ENCODE results near the gene RAB11A.
A peak's percentile ranks its signal among the peaks of the same experiment; 100 is the strongest.
"Not testable (repeated sequence)": the region's sequence is repeated elsewhere in the genome, so short reads cannot be mapped to it uniquely, and the experiment has no call there.

Gene RAB11A

DNA sequence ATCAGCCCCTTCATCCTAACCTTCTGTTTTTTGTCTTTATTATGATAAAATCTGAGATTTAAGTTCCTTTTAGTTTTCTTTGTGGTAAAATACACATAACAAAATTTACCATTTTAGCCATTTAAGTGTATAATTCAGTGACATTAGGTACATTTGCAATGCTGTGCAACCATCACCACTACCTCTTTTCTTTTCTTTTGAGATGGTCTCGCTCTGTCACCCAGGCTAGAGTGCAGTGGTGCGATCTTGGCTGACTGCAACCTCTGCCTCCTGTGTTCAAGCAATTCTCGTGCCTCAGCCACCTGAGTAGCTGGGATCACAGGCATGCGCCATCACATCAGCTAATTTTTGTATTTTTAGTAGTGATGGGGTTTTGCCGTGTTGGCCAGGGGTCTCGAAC is 6.2 kb upstream of the RAB11A start:
- no peak overlapping the region for H3K4me3 ChIP-seq (ENCODE audit: low read depth, low read length)
- no peak for DNase-seq (ENCODE audit: low read depth)
- TF ChIP-seq, protein P1, sequence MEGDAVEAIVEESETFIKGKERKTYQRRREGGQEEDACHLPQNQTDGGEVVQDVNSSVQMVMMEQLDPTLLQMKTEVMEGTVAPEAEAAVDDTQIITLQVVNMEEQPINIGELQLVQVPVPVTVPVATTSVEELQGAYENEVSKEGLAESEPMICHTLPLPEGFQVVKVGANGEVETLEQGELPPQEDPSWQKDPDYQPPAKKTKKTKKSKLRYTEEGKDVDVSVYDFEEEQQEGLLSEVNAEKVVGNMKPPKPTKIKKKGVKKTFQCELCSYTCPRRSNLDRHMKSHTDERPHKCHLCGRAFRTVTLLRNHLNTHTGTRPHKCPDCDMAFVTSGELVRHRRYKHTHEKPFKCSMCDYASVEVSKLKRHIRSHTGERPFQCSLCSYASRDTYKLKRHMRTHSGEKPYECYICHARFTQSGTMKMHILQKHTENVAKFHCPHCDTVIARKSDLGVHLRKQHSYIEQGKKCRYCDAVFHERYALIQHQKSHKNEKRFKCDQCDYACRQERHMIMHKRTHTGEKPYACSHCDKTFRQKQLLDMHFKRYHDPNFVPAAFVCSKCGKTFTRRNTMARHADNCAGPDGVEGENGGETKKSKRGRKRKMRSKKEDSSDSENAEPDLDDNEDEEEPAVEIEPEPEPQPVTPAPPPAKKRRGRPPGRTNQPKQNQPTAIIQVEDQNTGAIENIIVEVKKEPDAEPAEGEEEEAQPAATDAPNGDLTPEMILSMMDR (IDR thresholded peaks at IDR 0.05; ENCODE audit: insufficient read depth, low read depth, low read length, missing control alignments) = no peak

DNA sequence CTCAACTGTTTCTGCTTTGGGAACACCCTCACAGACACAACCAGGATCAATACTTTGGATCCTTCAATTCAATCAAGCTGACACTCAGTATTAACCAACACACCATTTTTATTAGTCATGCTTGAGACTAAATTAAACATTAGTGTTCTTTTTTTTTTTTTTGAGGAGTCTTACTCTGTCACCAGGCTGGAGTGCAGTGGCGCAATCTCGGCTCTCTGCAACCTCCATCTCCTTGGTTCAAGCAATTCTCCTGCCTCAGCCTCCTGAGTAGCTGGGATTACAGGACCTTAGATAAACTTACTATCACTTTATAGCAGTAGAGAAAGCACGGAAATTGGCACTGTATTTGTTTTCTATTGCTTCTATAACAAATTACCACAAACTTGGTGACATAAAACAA is 2.0 kb upstream of the RAB11A start:
- no peak for DNase-seq (ENCODE audit: low read depth)
- H3K4me3 ChIP-seq (ENCODE audit: low read depth, low read length) = no peak overlapping the region
- TF ChIP-seq, protein P1 (IDR thresholded peaks at IDR 0.05; ENCODE audit: insufficient read depth, low read depth, low read length, missing control alignments) = no peak

DNA sequence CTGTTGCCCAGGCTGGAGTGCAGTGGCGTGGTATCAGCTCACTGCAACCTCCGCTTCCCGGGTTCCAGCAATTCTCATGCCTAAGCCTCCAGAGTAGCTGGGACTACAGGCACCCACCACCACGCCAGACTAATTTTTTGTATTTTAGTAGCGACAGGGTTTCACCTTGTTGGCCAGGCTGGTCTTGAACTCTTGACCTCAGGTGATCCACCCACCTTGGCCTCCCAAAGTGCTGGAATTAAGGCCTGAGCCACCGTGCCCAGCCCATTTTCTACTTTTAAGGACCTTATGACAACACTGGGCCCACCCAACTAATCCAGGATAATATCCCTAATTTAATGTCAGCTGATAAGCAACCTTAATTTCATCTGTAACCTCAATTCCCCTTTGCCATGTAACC is 1.4 kb upstream of the RAB11A start:
- not testable (repeated sequence) for DNase-seq (ENCODE audit: low read depth); H3K4me3 ChIP-seq (ENCODE audit: low read depth, low read length)

DNA sequence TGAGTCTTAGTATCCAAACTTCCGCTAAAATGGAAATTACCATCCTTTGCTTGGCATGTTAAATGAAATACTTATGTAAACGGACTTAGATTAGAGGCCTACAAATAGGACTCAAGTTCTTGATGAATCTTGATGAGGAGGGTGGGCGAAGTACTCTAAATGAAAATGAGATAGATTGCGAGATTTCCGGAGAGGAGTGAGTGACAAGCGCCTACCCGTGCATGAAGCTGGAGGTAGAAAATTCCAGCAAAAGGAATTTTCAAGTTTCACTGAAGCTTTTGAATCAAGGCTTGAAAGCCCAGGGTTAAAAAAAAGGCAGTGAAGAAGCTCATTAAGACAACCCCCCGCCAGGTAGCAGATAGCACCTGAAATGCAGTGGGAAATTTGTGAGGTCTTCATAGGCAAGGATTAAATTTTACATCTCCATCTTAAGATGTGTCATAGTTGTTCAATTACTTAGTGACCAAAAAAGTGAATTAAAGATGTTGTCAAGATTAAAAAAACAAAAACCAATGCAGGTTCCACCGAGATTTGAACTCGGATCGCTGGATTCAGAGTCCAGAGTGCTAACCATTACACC is 655 bp upstream of the RAB11A start:
- DNase-seq (ENCODE audit: low read depth) = no peak
- H3K4me3 ChIP-seq (ENCODE audit: low read depth, low read length) = peak overlapping the region; percentile 94

DNA sequence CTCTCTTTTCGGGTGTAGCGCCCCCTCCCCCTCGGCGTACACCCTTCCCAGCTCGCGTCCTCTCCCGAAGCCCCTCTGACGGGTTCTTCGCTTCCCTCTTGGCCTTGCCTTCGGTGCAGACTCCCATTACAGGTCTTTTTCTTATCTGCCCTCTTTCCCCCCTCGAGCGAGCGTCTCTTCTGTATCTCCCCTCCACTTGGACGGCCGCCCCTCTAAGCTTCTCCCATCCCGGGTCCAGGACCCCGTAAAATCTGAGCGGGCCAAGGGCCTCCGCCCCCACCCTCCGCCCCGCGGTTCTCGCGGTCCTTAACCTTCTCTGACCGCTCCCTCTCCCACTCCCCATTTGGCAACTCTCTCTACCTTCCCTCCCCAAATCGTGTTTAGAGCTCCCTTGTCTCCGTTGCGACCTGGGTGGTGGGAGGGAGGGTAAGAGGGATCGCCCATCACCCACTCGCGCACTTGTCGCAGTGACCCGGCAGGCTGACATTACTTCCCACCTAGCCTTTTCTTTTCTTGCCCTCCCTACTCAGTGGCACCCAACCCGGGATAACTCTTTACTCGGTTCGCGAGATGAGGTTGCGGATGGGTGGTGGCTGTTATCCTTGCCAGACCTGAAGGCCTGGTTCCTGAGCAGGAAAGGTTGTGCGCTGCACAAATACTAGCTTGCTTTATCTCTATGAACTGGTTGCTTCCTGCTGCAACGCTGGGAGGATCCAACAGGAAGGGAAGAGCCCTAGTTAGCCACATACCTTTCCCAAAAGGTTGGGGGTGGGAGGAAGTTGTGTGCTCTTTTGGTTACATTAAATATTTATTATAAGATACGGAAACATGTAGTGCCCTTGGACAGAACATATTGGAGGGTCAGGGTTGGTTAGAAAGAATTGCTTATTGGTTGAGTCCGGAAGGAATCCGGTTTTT is 922 bp downstream of the RAB11A start:
- H3K4me3 ChIP-seq (ENCODE audit: low read depth, low read length) = peak overlapping the region; percentile 94
- TF ChIP-seq, protein P1 (IDR thresholded peaks at IDR 0.05; ENCODE audit: insufficient read depth, low read depth, low read length, missing control alignments) = no peak
- peak; percentile 41 for DNase-seq (ENCODE audit: low read depth)

More for the DNA sequence above, 655 bp upstream of the RAB11A start:
- TF ChIP-seq, protein P1 (IDR thresholded peaks at IDR 0.05; ENCODE audit: insufficient read depth, low read depth, low read length, missing control alignments) = no peak

DNA sequence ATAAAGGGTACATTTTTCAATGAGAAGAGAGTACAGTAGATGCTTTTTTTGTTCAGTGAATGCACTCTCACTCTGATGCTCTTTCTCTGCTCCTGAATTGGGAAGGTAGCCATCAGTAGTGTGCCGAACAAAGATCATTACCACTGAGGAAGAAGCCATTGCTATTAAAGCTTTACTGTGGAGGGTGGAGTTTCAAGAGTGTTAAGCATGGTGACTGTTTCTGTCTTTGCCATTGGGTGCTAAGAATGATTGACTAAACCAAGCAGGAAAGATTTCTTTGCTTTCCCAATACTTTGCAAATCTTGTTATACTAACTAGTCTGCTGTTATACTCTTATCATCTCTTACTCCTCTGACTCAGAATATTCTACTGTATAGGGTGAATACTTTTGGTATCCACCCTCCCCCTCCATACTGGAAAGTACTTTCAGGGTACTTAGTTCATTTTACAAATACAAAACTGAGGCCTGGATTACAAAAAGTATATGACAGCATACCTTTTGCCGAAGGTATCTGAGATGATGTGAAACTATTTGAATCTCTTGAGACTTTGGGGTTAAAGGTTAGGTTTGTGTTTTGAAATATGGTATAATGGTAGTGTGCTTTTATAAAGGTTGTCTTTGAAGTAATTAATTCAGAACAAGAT is 1.7 kb downstream of the RAB11A start:
- H3K4me3 ChIP-seq (ENCODE audit: low read depth, low read length) = peak overlapping the region; percentile 94
- DNase-seq (ENCODE audit: low read depth) = peak; percentile 58
- TF ChIP-seq, protein P1 (IDR thresholded peaks at IDR 0.05; ENCODE audit: insufficient read depth, low read depth, low read length, missing control alignments) = no peak

DNA sequence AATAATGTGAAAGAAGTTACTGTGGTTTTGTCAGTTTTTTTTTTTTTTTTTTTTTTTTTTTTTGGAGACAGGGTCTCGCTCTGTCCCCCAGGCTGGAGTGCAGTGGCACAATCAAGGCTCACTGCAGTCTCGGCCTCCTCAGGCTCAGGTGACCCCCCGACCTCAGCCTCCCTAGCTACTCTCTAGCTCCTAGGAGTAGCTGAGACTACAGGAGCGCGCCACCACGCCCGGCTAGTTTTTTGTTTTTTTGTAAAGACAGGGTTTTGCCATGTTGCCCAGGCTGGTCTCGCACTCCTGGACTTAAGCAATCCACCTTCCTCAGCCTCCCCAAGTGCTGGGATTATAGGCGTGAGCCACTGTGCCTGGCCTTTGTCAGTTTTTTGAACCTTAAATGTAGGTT is 2.6 kb downstream of the RAB11A start:
- H3K4me3 ChIP-seq (ENCODE audit: low read depth, low read length) = peak overlapping the region; percentile 94; the same call in 1 of the 2 replicates

DNA sequence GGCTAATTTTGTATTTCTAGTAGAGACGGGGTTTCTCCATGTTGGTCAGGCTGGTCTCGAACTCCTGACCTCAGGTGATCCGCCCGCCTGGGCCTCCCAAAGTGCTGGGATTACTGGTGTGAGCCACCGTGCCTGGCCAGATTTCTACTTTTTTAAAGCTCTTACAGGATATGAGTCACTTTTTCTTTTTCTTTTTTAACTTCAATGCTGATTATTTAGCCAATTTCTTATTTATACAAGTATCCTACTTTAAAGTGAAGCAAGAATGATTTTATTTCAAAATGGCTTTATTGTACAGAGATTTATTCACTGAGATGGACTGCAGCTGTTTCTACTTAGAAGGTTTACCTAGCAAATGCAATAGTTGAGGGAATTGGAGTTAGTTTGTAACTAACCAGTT is 3.3 kb downstream of the RAB11A start:
- not testable (repeated sequence) for DNase-seq (ENCODE audit: low read depth); H3K4me3 ChIP-seq (ENCODE audit: low read depth, low read length)

More for the DNA sequence above, 2.6 kb downstream of the RAB11A start:
- not testable (repeated sequence) for DNase-seq (ENCODE audit: low read depth)

All from GM12865 (cell line).